ENCODE measurements around the gene GAGE13.
"Not testable (repeated sequence)": the region's sequence is repeated elsewhere in the genome, so short reads cannot be mapped to it uniquely, and the experiment has no call there.

GAGE13 gene

DNA sequence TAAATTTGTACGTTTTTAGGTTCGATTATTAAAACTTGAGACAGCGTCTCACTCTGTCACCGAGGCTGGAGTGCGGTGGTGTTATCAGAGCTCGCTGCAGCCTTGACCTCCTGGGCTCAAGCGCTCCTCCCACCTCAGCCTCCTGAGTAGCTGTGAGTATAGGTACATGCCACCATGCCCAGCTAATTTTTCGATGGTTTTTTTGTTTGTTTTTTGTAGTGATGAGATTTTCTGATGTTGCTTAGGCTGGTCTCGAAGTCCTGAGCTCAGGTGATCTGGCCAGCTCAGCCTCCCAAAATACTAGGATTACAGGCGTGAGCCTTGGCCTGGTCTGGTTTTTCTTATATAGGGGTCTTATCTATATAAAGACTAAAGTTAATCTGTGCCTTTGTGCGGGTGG lies 961 bp upstream of the GAGE13 start:
- DNase-seq (ENCODE audit: low read depth in 2 of 2, low spot score in 1 of 2): not testable (repeated sequence)

DNA sequence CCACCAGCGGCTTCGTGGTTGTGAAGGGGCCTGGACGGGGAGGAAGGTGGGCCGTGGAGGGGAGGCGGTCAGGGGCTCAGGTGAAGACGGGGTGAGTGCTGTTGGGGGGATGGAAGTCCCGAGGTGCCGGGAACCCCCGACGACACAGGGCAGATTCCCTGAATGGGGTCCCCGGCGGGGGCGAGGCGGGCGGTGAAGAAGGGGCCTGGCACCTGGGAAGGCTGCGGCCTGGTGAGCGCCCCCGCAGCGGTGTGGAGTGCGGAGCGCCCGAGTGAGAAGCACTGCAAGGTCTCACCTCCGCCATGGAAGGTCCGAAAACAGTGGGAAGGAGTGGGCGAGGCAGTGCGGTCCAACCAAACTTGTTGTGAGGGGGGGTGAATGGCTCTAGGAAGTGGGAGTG lies 459 bp downstream of the GAGE13 start:
- not testable (repeated sequence) for DNase-seq (ENCODE audit: low read depth in 2 of 2, low spot score in 1 of 2)

DNA sequence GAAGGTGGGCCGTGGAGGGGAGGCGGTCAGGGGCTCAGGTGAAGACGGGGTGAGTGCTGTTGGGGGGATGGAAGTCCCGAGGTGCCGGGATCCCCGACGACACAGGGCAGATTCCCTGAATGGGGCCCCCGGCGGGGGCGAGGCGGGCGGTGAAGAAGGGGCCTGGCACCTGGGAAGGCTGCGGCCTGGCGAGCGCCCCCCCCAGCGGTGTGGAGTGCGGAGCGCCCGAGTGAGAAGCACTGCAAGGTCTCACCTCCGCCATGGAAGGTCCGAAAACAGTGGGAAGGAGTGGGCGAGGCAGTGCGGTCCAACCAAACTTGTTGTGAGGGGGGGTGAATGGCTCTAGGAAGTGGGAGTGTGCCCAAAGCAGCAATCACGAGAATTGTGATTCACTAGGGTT lies 10.1 kb downstream of the GAGE13 start:
- DNase-seq (ENCODE audit: low read depth in 2 of 2, low spot score in 1 of 2): not testable (repeated sequence)

DNA sequence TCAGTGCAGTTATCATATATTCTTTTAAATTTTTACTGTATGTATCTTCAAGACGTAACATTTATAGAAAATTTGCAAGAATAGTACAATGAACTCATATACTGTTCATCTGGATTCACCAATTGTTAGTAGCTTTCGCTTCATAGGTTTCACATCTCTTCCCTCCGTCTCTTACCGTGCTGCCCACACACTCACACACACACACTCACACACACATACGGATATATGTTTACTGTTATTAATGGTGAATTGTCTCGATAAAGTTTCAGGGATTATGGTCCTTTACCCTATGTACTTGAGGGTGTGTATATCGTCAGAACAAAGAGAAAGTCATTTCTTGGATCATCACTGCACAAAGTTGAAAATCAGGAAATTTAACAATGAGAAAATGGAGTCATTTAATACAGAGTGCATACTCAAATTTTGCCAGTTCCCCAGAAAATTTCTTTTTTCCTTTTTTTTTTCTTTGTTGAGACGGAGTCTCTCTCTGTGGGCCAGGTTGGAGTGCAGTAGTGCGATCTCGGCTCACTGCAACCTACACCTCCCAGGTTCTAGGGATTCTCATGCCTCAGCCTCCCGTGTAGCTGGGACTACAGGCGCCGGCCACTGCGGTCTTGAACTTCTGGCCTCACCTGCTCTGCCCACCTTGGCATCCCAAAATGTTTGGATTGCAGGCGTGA lies 13.3 kb downstream of the GAGE13 start:
- DNase-seq (ENCODE audit: low read depth in 2 of 2, low spot score in 1 of 2): not testable (repeated sequence)

DNA sequence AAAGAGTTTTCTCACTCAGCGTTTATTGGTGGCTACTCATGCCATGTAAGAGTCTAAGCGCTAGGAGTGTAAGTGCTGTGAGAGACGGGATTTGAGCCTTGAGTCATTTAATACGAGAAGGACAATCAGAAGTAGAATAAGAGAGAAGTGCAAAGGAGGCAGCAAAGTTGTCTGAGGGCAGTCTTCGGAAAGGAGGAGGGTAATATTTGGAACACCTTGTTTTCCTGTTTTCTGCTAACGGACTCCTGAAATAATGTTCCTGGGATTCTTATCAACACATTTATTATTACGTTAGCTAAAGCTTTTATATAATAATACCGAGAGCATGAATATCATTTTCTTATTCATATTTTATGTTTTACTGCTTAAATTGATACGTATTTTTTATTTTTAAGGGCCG lies 14.0 kb downstream of the GAGE13 start:
- not testable (repeated sequence) for DNase-seq (ENCODE audit: low read depth in 2 of 2, low spot score in 1 of 2)

DNA sequence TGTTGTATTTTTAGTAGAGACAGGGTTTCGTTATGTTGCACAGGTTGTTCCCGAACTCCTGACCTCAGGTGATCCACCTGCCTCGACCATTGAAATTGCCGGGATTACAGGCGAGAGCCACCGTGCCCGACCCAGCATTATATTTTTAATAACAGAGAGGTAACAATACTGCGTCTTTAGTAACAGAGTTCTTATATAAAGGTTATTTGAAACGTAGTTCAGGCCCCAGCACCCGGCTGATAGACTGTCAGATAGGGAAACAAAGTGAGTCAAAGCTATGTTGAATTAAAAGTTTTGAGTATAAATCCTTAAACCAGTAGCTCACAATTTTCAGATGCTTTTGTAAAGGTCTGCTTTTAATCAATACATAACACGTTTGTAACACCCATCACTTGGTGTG lies 14.8 kb downstream of the GAGE13 start:
- DNase-seq (ENCODE audit: low read depth in 2 of 2, low spot score in 1 of 2): not testable (repeated sequence)

Measured in stimulated activated CD8-positive, alpha-beta memory T cell treated with anti-CD3 and anti-CD28 coated beads, Interleukin-4, amount 100 ng/mL, for 4 hours (primary cell).